ENCODE data around the gene KRTAP24-1.

The KRTAP24-1 gene

GRCh38 chr21:30248844-30249243, 33.9 kb downstream of the KRTAP24-1 start:
- no peak for TF ChIP-seq CTCF (IDR thresholded peaks at IDR 0.05)
- H3K4me3 Mint-ChIP-seq = no peak overlapping the region
- H3K36me3 Mint-ChIP-seq (ENCODE audit: low read depth) = no peaks in the 10 kb centered on the region
- H3K4me1 Mint-ChIP-seq = no peaks in the 10 kb centered on the region
- no peaks in the 10 kb centered on the region for H3K9me3 Mint-ChIP-seq
- DNase-seq = no peak
- no peaks in the 10 kb centered on the region for H3K27me3 Mint-ChIP-seq (ENCODE audit: low read depth, poor library complexity)
- no peak overlapping the region for H3K27ac Mint-ChIP-seq

GRCh38 chr21:30245061-30245460, 37.7 kb downstream of the KRTAP24-1 start:
- Mint-ChIP-seq H3K9me3 (no peaks in the 10 kb centered on the region), H3K27me3 (ENCODE audit: low read depth, poor library complexity) (no peaks in the 10 kb centered on the region), H3K36me3 (ENCODE audit: low read depth) (no peaks in the 10 kb centered on the region), H3K27ac (no peak overlapping the region), H3K4me3 (no peak overlapping the region), H3K4me1 (no peaks in the 10 kb centered on the region)
- TF ChIP-seq CTCF (IDR thresholded peaks at IDR 0.05) = no peak
- DNase-seq = no peak

- Mint-ChIP-seq H3K36me3 (ENCODE audit: low read depth) (no peaks in the 10 kb centered on the region), H3K9me3 (no peaks in the 10 kb centered on the region), H3K27ac (no peak overlapping the region), H3K4me1 (no peaks in the 10 kb centered on the region), H3K27me3 (ENCODE audit: low read depth, poor library complexity) (no peaks in the 10 kb centered on the region), H3K4me3 (no peak overlapping the region)
- DNase-seq = no peak
- TF ChIP-seq CTCF (IDR thresholded peaks at IDR 0.05) = no peak
Measured at GRCh38 chr21:30243691-30244090, 39.1 kb downstream of the KRTAP24-1 start.

GRCh38 chr21:30240661-30241060, 42.1 kb downstream of the KRTAP24-1 start:
- H3K27me3 Mint-ChIP-seq (ENCODE audit: low read depth, poor library complexity) = no peaks in the 10 kb centered on the region
- TF ChIP-seq CTCF (IDR thresholded peaks at IDR 0.05) = no peak
- H3K9me3 Mint-ChIP-seq = no peaks in the 10 kb centered on the region
- DNase-seq = no peak
- no peaks in the 10 kb centered on the region for H3K4me1 Mint-ChIP-seq
- H3K4me3 Mint-ChIP-seq = no peak overlapping the region
- H3K27ac Mint-ChIP-seq = no peak overlapping the region
- H3K36me3 Mint-ChIP-seq (ENCODE audit: low read depth) = no peaks in the 10 kb centered on the region

GRCh38 chr21:30238168-30238567, 44.6 kb downstream of the KRTAP24-1 start:
- TF ChIP-seq CTCF (IDR thresholded peaks at IDR 0.05) = no peak
- no peak overlapping the region for H3K4me3 Mint-ChIP-seq
- peaks cover 9% of the 10 kb centered on the region for H3K4me1 Mint-ChIP-seq
- no peaks in the 10 kb centered on the region for H3K27me3 Mint-ChIP-seq (ENCODE audit: low read depth, poor library complexity)
- no peak overlapping the region for H3K27ac Mint-ChIP-seq
- no peak for DNase-seq
- no peaks in the 10 kb centered on the region for H3K9me3 Mint-ChIP-seq
- H3K36me3 Mint-ChIP-seq (ENCODE audit: low read depth) = no peaks in the 10 kb centered on the region

- no peak overlapping the region for H3K27ac Mint-ChIP-seq
- H3K4me1 Mint-ChIP-seq = peaks cover 10% of the 10 kb centered on the region
- no peaks in the 10 kb centered on the region for H3K27me3 Mint-ChIP-seq (ENCODE audit: low read depth, poor library complexity)
- peaks cover 17% of the 10 kb centered on the region for H3K9me3 Mint-ChIP-seq
- no peak for TF ChIP-seq CTCF (IDR thresholded peaks at IDR 0.05)
- no peaks in the 10 kb centered on the region for H3K36me3 Mint-ChIP-seq (ENCODE audit: low read depth)
- DNase-seq = no peak
- H3K4me3 Mint-ChIP-seq = no peak overlapping the region
Measured at GRCh38 chr21:30234643-30235042, 48.1 kb downstream of the KRTAP24-1 start.

Measured in nephron progenitor cell (in vitro differentiated cells).